ENCODE data around the gene CRTC1. TPM values are rescaled to one million over a fixed set of nuclear protein-coding genes. Genes with fewer than 3 reads are reported as not detected.

Gene CRTC1
- total RNA-seq (2021) (12.3 to 17.0 TPM (median 16.3 TPM) in 3 replicates), Bru-seq, nascent RNA (percentile 45 among the genes with signal in this experiment)
- long read RNA-seq, experiment 1, full-length matches to known transcripts: 11 of 27 reads
- long read RNA-seq, experiment 1, partial matches to known transcripts: 4 of 27 reads
- long read RNA-seq, experiment 1, other reads (novel, unspliced or antisense): 12 of 27 reads
- long read RNA-seq, experiment 2, partial matches to known transcripts: 6 of 14 reads
- long read RNA-seq, experiment 2, other reads (novel, unspliced or antisense): 6 of 14 reads
- long read RNA-seq, experiment 3, partial matches to known transcripts: 0 of 2 reads
- long read RNA-seq, experiment 3, other reads (novel, unspliced or antisense): 2 of 2 reads

- ChIA-PET CTCF (interaction anchor here (0.7 to 1.0 kb wide), 3 partner anchors 92 to 222 kb away, joined by 3 read pairs; partner anchors contain the start of gene REX1BD), POLR2A (interaction anchor here (0.6 to 0.7 kb wide), 3 partner anchors 116 to 244 kb away, joined by 3 to 5 read pairs (median 3); no protein-coding TSS in a partner anchor)
- Mint-ChIP-seq H3K4me1 (peaks cover 6% of the 10 kb centered on the region), H3K9me3 (no peaks in the 10 kb centered on the region), H3K27me3 (ENCODE audit: low read depth) (no peaks in the 10 kb centered on the region; the same call in 1 of the 2 replicates), H3K4me3 (peak within 1 kb of the TSS; percentile 77), H3K36me3 (no peaks in the 10 kb centered on the region), H3K27ac (no peak within 1 kb of the TSS)
- TF ChIP-seq ELF4 (CRISPR knock-in tag; IDR thresholded peaks at IDR 0.05; ENCODE audit: low read depth) (no peak), JAZF1 (CRISPR knock-in tag; IDR thresholded peaks at IDR 0.05) (no peak), PREB (CRISPR knock-in tag; IDR thresholded peaks at IDR 0.05; ENCODE audit: borderline replicate concordance) (0 out of 2 replicates have a peak, but pooled peaks have one; percentile 34), USF2 (CRISPR knock-in tag; IDR thresholded peaks at IDR 0.05) (peak; percentile 7; the same call in 1 of the 2 replicates), ZNF671 (CRISPR knock-in tag; IDR thresholded peaks at IDR 0.05) (no peak), ZNF317 (CRISPR knock-in tag; IDR thresholded peaks at IDR 0.05; ENCODE audit: borderline replicate concordance, low read depth) (no peak), MAX (CRISPR knock-in tag; IDR thresholded peaks at IDR 0.05) (0 out of 2 replicates have a peak, but pooled peaks have one; percentile 25), MXD4 (CRISPR knock-in tag; IDR thresholded peaks at IDR 0.05; ENCODE audit: borderline replicate concordance) (no peak), ZNF263 (CRISPR knock-in tag; IDR thresholded peaks at IDR 0.05; ENCODE audit: low read depth) (peak; percentile 61; the same call in 1 of the 2 replicates), RELA (CRISPR knock-in tag; IDR thresholded peaks at IDR 0.05; ENCODE audit: borderline replicate concordance) (0 out of 2 replicates have a peak, but pooled peaks have one; percentile 20), CREM (CRISPR knock-in tag; IDR thresholded peaks at IDR 0.05) (no peak), JUN (CRISPR knock-in tag; IDR thresholded peaks at IDR 0.05) (no peak), GTF2I (CRISPR knock-in tag; conservative IDR thresholded peaks at IDR 0.05) (no peak), MYBL2 (CRISPR knock-in tag; IDR thresholded peaks at IDR 0.05) (no peak), SOX15 (CRISPR knock-in tag; IDR thresholded peaks at IDR 0.05) (no peak), ZBTB21 (CRISPR knock-in tag; IDR thresholded peaks at IDR 0.05; ENCODE audit: borderline replicate concordance) (no peak)
- DNase-seq (ENCODE audit: low spot score) (peak; percentile 84), ATAC-seq (peak; percentile 81)
Observed at GRCh38 chr19:18683109-18683957, at the start of gene CRTC1. Gene CRTC1 (plus strand): TSS chr19:18683680. CDS start chr19:18683703, 23 bp downstream.

GRCh38 chr19:18634612-18635297 lies 48.7 kb upstream of the CRTC1 start:
- Mint-ChIP-seq H3K36me3 (no peaks in the 10 kb centered on the region), H3K4me3 (no peak overlapping the region), H3K9me3 (no peaks in the 10 kb centered on the region), H3K4me1 (peaks cover 12% of the 10 kb centered on the region), H3K27me3 (ENCODE audit: low read depth) (peaks cover 30% of the 10 kb centered on the region), H3K27ac (no peak overlapping the region)
- ChIA-PET CTCF (interaction anchor here (1.2 kb wide), 1 partner anchor 41 kb away, joined by 4 read pairs; no protein-coding TSS in a partner anchor), POLR2A (interaction anchor here (1.1 kb wide), 1 partner anchor 41 kb away, joined by 3 read pairs; no protein-coding TSS in a partner anchor)
- ATAC-seq (no peak), DNase-seq (ENCODE audit: low spot score) (no peak)
- TF ChIP-seq CREM (CRISPR knock-in tag; IDR thresholded peaks at IDR 0.05): no peak
- no peak for TF ChIP-seq MLX (CRISPR knock-in tag; IDR thresholded peaks at IDR 0.05)
- TF ChIP-seq ZNF416 (CRISPR knock-in tag; IDR thresholded peaks at IDR 0.05): no peak
- TF ChIP-seq NFE2L1 (CRISPR knock-in tag; IDR thresholded peaks at IDR 0.05): no peak
- TF ChIP-seq FOXP4 (CRISPR knock-in tag; IDR thresholded peaks at IDR 0.05): no peak
- no peak for TF ChIP-seq SMAD4 (CRISPR knock-in tag; IDR thresholded peaks at IDR 0.05)
